A549 treated with ZK216348 at 1 μM for 4 hours (cell line): ENCODE results near the gene USP11. TPM values are rescaled to one million over a fixed set of nuclear protein-coding genes. Genes with fewer than 3 reads are reported as not detected.

Experiments
- total RNA-seq: library from RNA; stranded (reverse); fragments of 200-300 nt; extraction: Qiagen RNA extraction; gene quantifications from 5 replicates; pipeline ENCODE4 v1.2.3, GENCODE V29; 2022; ENCODE audit warnings: low read depth

Gene USP11
- total RNA-seq = 44.4 to 57.4 TPM (median 51.8 TPM) in 5 replicates

DNA sequence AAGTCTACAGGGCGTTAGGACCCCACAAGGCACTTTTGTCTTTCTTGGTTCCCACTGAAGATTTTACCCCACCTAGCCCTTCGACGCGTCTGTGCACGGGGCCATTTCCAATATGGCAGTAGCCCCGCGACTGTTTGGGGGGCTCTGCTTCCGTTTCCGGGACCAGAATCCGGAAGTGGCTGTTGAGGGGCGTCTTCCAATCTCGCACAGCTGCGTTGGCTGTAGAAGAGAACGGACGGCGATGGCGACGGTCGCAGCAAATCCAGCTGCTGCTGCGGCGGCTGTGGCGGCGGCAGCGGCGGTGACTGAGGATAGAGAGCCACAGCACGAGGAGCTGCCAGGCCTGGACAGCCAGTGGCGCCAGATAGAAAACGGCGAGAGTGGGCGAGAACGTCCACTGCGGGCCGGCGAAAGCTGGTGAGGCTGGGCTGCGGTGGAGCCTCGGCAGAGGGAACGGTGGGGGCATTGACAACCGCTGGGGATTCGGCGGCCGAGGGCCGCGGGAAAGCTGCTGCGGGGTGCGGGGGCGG lies at the start of gene USP11:
USP11 (plus strand) TSS at position 207 of the 530 bp plus-strand sequence; CDS start at position 242, 35 bp downstream.

GRCh38 chrX:47193475-47194193 lies 39.2 kb upstream of the USP11 start, which contains the start of gene UBA1:
UBA1 (plus strand) TSS chrX:47193829; CDS start chrX:47198803, 4,974 bp downstream.

DNA sequence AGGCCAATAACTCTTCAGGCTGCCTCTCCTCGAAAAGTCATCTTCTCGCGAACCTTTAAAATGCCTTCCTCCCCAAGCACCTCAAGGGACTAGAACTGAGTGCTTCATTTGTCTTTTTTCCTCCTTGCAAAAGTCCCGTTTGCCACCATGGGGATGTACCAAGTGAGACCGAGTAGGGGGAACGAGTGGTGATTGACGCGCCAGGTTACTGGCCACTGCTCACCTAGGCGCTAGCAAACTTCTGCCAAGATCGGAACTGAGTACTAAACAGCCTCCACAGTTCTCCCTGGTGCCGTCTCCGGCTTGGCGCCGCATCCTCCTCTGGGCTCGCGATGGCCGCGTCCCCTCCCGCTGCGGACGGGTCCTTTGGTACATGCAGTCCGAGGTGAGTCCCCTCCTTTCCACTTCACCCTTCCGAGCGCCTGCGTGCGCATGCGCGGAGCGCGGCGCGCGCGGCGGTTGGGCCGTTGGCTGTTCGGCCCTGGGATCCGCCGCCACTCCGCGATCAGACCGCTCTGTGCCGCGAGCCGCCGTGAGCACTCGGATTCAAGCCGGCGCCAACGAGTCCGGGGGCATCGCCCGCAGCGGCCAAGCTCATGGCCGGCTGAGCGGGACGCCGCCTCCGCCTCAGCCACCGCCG lies 14.4 kb upstream of the USP11 start, which contains the start of gene CDK16:
CDK16 (plus strand) TSS at position 402 of the 640 bp plus-strand sequence. CDS start 4,877 bp downstream, outside the sequence.

Other genes starting within 250 kb of the USP11 start
- not detected in 5 replicates for gene RGN, start 154.6 kb upstream of the USP11 start, total RNA-seq
- gene NDUFB11, start 88.3 kb upstream of the USP11 start, total RNA-seq = 109 to 178 TPM (median 165 TPM) in 5 replicates
- 24.0 to 45.1 TPM (median 43.8 TPM) in 5 replicates for gene RBM10, start 87.8 kb upstream of the USP11 start, total RNA-seq
- gene UBA1, start 39.2 kb upstream of the USP11 start, total RNA-seq = 140 to 208 TPM (median 193 TPM) in 5 replicates
- 83.3 to 119 TPM (median 110 TPM) in 5 replicates for gene CDK16, start 14.3 kb upstream of the USP11 start, total RNA-seq
- 0.06 to 0.15 TPM (median 0.07 TPM) in 3 of 5 replicates, not detected in the others for gene ZNF157, start 137.6 kb downstream of the USP11 start, total RNA-seq